Fibroblast of villous mesenchyme (primary cell): ENCODE results near the gene TMEM178A. TPM values are rescaled to one million over a fixed set of nuclear protein-coding genes. Genes with fewer than 3 reads are reported as not detected.
"Not testable (repeated sequence)": the region's sequence is repeated elsewhere in the genome, so short reads cannot be mapped to it uniquely, and the experiment has no call there.

Experiments used
- DNase-seq: peaks from one replicate; pipeline ENCODE4 v3.0.0-alpha.2; 2010; ENCODE audit warnings: low read depth
- H3K4me3 ChIP-seq: 2 replicates; pipeline ENCODE4 v1.5.1; 2011; ENCODE audit warnings: low read depth, mild to moderate bottlenecking, low read length
- CTCF ChIP-seq: IDR thresholded peaks from 2 replicates; pipeline ENCODE4 v1.5.1; 2012; ENCODE audit warnings: low read depth, mild to moderate bottlenecking, low read length; ENCODE audit not compliant: insufficient read depth
- total RNA-seq: library from RNA; depleted of rRNA; stranded (reverse); fragments of >200 nt; gene quantifications from 2 replicates; pipeline ENCODE4 v1.2.3, GENCODE V29; 2012

TMEM178A gene
- total RNA-seq, 1 donor, result 0.43 TPM

GRCh38 chr2:39725401-39725800 lies 59.7 kb downstream of the TMEM178A start:
- DNase-seq, result no peak
- TF ChIP-seq CTCF, result no peak
- H3K4me3 ChIP-seq, result no peak overlapping the region

GRCh38 chr2:39728085-39728484 lies 62.4 kb downstream of the TMEM178A start:
- not testable (repeated sequence) for H3K4me3 ChIP-seq, DNase-seq

GRCh38 chr2:39728941-39729351 lies 63.2 kb downstream of the TMEM178A start:
- DNase-seq, result peak; percentile 48
- TF ChIP-seq CTCF, result peak; percentile 92
- H3K4me3 ChIP-seq, result no peak overlapping the region

GRCh38 chr2:39730276-39730675 lies 64.6 kb downstream of the TMEM178A start:
- no peak for TF ChIP-seq CTCF
- no peak for DNase-seq
- H3K4me3 ChIP-seq, result no peak overlapping the region

GRCh38 chr2:39730685-39731302 lies 65.1 kb downstream of the TMEM178A start:
- TF ChIP-seq CTCF, result peak; percentile 73
- DNase-seq, result peak; percentile 47
- no peak overlapping the region for H3K4me3 ChIP-seq

- no peak for DNase-seq
- TF ChIP-seq CTCF, result no peak
- no peak overlapping the region for H3K4me3 ChIP-seq
Observed at GRCh38 chr2:39731546-39731945, 65.8 kb downstream of the TMEM178A start.

GRCh38 chr2:39732482-39732881 lies 66.8 kb downstream of the TMEM178A start:
- no peak overlapping the region for H3K4me3 ChIP-seq
- TF ChIP-seq CTCF, result no peak
- no peak for DNase-seq
